ENCODE results near the gene TPD52L1. TPM values are rescaled to one million over a fixed set of nuclear protein-coding genes. Genes with fewer than 3 reads are reported as not detected.

Gene TPD52L1
- total and polyA plus RNA-seq, 2 of the 13 experiments (the other 11 are each of a cell fraction or from before 2014, with no cell fraction given), result 0.49 to 0.53 TPM

DNA sequence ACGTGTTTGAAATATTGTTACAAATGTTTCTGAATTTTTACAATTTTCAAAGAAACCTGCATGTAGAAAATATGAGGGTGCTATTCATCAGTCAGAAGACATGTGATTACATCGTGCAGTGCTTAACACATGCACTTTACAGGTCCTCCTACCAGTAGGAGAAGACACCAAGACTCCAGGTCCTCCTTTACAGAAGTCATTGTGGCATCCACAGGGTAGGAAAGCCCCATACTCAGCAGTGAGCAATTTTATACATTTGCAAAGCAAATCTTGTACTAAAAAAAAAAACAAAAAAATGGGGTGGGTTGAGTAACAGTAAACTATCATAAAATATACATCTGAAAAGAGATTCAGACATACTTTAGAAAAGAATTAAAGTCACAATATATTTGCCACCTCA, 14.0 kb downstream of the TPD52L1 start (continued):
- TF ChIP-seq, protein P1, sequence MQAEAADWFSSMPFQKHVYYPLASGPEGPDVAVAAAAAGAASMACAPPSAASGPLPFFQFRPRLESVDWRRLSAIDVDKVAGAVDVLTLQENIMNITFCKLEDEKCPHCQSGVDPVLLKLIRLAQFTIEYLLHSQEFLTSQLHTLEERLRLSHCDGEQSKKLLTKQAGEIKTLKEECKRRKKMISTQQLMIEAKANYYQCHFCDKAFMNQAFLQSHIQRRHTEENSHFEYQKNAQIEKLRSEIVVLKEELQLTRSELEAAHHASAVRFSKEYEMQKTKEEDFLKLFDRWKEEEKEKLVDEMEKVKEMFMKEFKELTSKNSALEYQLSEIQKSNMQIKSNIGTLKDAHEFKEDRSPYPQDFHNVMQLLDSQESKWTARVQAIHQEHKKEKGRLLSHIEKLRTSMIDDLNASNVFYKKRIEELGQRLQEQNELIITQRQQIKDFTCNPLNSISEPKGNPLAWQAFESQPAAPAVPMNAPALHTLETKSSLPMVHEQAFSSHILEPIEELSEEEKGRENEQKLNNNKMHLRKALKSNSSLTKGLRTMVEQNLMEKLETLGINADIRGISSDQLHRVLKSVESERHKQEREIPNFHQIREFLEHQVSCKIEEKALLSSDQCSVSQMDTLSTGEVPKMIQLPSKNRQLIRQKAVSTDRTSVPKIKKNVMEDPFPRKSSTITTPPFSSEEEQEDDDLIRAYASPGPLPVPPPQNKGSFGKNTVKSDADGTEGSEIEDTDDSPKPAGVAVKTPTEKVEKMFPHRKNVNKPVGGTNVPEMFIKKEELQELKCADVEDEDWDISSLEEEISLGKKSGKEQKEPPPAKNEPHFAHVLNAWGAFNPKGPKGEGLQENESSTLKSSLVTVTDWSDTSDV (CRISPR knock-in tag; IDR thresholded peaks at IDR 0.05), result no peak
- TF ChIP-seq ZNF788 (CRISPR knock-in tag; IDR thresholded peaks at IDR 0.05; ENCODE audit: borderline replicate concordance), result no peak

DNA sequence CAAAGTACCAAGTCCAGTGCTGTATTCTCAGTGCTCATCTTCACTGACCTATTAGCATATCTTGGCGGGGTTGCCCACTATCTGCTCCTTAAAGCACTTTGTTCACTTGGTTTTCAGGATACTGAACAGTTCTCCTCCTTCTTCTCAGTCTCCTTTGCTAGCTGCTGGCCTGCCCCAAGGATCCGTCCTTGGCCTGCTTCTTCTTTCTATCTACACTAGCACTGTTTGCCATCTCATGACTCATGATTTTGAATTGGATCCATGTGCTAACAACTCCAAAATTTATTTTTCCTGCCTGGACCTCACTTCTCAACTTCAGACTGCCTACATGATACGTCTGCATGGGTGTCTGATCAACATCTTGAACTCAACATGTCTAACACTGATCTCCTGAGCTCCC, 15.5 kb downstream of the TPD52L1 start:
- WGBS (ENCODE audit: low lambda C conversion rate), result 5% methylated on average over 3 of the region's 3 CpGs
- ATAC-seq (no peak), DNase-seq (ENCODE audit: low spot score) (no peak), FAIRE-seq (no peak)
- Histone ChIP-seq H3K4me3 (replicated peaks in 1 of 3; ENCODE audit: insufficient read depth in 1 of 3, low read depth in 2 of 3, low read length in 3 of 3) (no peak overlapping the region), H3K9me3 (ENCODE audit: low read length) (no peaks in the 10 kb centered on the region), H3K4me2 (ENCODE audit: low read depth, low read length) (no peak overlapping the region), H3K9ac (ENCODE audit: insufficient read depth, low read depth, low read length) (no peak overlapping the region), H3K27ac (ENCODE audit: extremely low read length, insufficient read depth, low read length) (no peak overlapping the region), H4K20me1 (ENCODE audit: insufficient read depth, low read length) (no peaks in the 10 kb centered on the region), H3K79me2 (ENCODE audit: insufficient read depth, low read length) (no peaks in the 10 kb centered on the region), H3K27me3 (ENCODE audit: control insufficient read depth in 1 of 2, insufficient read depth in 2 of 2, low read length in 2 of 2) (no peaks in the 10 kb centered on the region), H3K36me3 (replicated peaks in 1 of 2; ENCODE audit: control insufficient read depth in 1 of 2, insufficient read depth in 2 of 2, low read length in 2 of 2) (no peaks in the 10 kb centered on the region), H3K4me1 (ENCODE audit: insufficient read depth, low read length) (no peaks in the 10 kb centered on the region), H2AFZ (ENCODE audit: low read length) (no peak overlapping the region)
- ChIA-PET CTCF (ENCODE audit: low intra/inter-chr PET ratio, low total read pairs) (no interaction called here), POLR2A (no interaction called here)
- intact Hi-C loops (cut with micrococcal nuclease; ENCODE audit: unreplicated experiment) (no loop called here), in situ Hi-C loops (cut with HindIII; ENCODE audit: extremely low pct_ligation_motif_present, low pct_unique_long_range_greater_than_20kb) (no loop called here)
- BruUV-seq (replicated peaks), result no TSS peak
- TF ChIP-seq ZNF678 (CRISPR knock-in tag; IDR thresholded peaks at IDR 0.05), result no peak
- TF ChIP-seq HNF4A (CRISPR knock-in tag; IDR thresholded peaks at IDR 0.05), result no peak
- TF ChIP-seq, protein P1 (CRISPR knock-in tag; IDR thresholded peaks at IDR 0.05), result no peak
- no peak for TF ChIP-seq ZNF205 (CRISPR knock-in tag; IDR thresholded peaks at IDR 0.05)
- no peak for TF ChIP-seq EP300 (IDR thresholded peaks at IDR 0.05; ENCODE audit: low read depth in 2 of 2, low read length in 2 of 2)
- TF ChIP-seq EP300 (CRISPR knock-in tag; IDR thresholded peaks at IDR 0.05; ENCODE audit: borderline replicate concordance), result no peak
- TF ChIP-seq EED (CRISPR knock-in tag; IDR thresholded peaks at IDR 0.05), result no peak
- TF ChIP-seq, protein P2, sequence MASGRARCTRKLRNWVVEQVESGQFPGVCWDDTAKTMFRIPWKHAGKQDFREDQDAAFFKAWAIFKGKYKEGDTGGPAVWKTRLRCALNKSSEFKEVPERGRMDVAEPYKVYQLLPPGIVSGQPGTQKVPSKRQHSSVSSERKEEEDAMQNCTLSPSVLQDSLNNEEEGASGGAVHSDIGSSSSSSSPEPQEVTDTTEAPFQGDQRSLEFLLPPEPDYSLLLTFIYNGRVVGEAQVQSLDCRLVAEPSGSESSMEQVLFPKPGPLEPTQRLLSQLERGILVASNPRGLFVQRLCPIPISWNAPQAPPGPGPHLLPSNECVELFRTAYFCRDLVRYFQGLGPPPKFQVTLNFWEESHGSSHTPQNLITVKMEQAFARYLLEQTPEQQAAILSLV (CRISPR knock-in tag; IDR thresholded peaks at IDR 0.05; ENCODE audit: borderline replicate concordance), result no peak
- no peak for TF ChIP-seq HNRNPK (IDR thresholded peaks at IDR 0.05; ENCODE audit: low read depth, low read length, poor library complexity, severe bottlenecking)
